ENCODE results near the gene RGS9BP. TPM values are rescaled to one million over a fixed set of nuclear protein-coding genes. Genes with fewer than 3 reads are reported as not detected.

Gene RGS9BP
- polyA plus RNA-seq, 3 donors: 0.03 TPM; not detected in 2

- no peak overlapping the region for H3K27ac ChIP-seq (ENCODE audit: low read depth in 1 of 2, low read length in 2 of 2)
- no peaks in the 10 kb centered on the region for H3K79me2 ChIP-seq (ENCODE audit: insufficient read depth, low read length)
- peaks cover 21 to 25% of the 10 kb centered on the region in 2 donors for H3K27me3 ChIP-seq (ENCODE audit: control insufficient read depth in 2 of 2, insufficient read depth in 2 of 2, low read length in 2 of 2)
- H3K36me3 ChIP-seq (replicated peaks in 1 of 2; ENCODE audit: control insufficient read depth in 1 of 2, insufficient read depth in 2 of 2, low read length in 2 of 2): no peaks in the 10 kb centered on the region
- H3K27ac Mint-ChIP-seq: no peak overlapping the region
- peaks cover 0 to 8% (median 0%) of the 10 kb centered on the region in 7 donors for H3K9me3 Mint-ChIP-seq
- peaks cover 10% of the 10 kb centered on the region for H3K4me1 Mint-ChIP-seq
- WGBS (ENCODE audit: insufficient coverage): no CpG with 5 or more reads among the region's 2 CpGs
- H4K20me1 ChIP-seq (ENCODE audit: insufficient read depth, low read length): no peaks in the 10 kb centered on the region
- H3K9me3 ChIP-seq (replicated peaks in 1 of 2; ENCODE audit: control insufficient read depth in 1 of 2, insufficient read depth in 1 of 2, low read length in 2 of 2): peaks cover 0 to 6% of the 10 kb centered on the region in 2 donors
- intact Hi-C loops (cut with micrococcal nuclease): loop anchor here in 1 of 2 donors (5.0 kb wide), 1 partner anchor 99 kb away; the partner anchor contains the start of gene PDCD5
- peaks cover 25 to 36% (median 34%) of the 10 kb centered on the region in 3 donors for H3K27me3 Mint-ChIP-seq (ENCODE audit: low read depth in 3 of 3)
- no peak overlapping the region for H3K9ac ChIP-seq (ENCODE audit: insufficient read depth, low read length, poor library complexity, severe bottlenecking)
- H3K4me1 ChIP-seq (ENCODE audit: control insufficient read depth in 1 of 2, insufficient read depth in 2 of 2, low read length in 2 of 2): peaks cover 8 to 12% of the 10 kb centered on the region in 2 donors
- no peak overlapping the region for H3K4me3 ChIP-seq (replicated peaks in 1 of 3; ENCODE audit: low read depth in 2 of 3, low read length in 3 of 3)
- no peak overlapping the region for H3K4me2 ChIP-seq (replicated peaks; ENCODE audit: extremely low read depth, low read length, poor library complexity, severe bottlenecking)
- DNase-seq: peak in 1 of 3 donors; percentile 15
- no peak for TF ChIP-seq CTCF (IDR thresholded peaks at IDR 0.05)
- H3K36me3 Mint-ChIP-seq: peaks cover 5 to 8% of the 10 kb centered on the region in 2 donors
- peak overlapping the region in 1 of 2 donors; percentile 12 for H3K4me3 Mint-ChIP-seq
- H2AFZ ChIP-seq (ENCODE audit: insufficient read depth, low read depth, low read length, poor library complexity, severe bottlenecking): no peak overlapping the region
Observed at GRCh38 chr19:32680986-32681385, 5.3 kb downstream of the RGS9BP start.

GRCh38 chr19:32682317-32682716 is 6.7 kb downstream of the RGS9BP start:
- peaks cover 14% of the 10 kb centered on the region in 2 donors for H3K27me3 ChIP-seq (ENCODE audit: control insufficient read depth in 2 of 2, insufficient read depth in 2 of 2, low read length in 2 of 2)
- H3K27ac ChIP-seq (ENCODE audit: low read depth in 1 of 2, low read length in 2 of 2): no peak overlapping the region
- H2AFZ ChIP-seq (ENCODE audit: insufficient read depth, low read depth, low read length, poor library complexity, severe bottlenecking): no peak overlapping the region
- H3K4me2 ChIP-seq (replicated peaks; ENCODE audit: extremely low read depth, low read length, poor library complexity, severe bottlenecking): no peak overlapping the region
- no peak overlapping the region for H3K4me3 ChIP-seq (replicated peaks in 1 of 3; ENCODE audit: low read depth in 2 of 3, low read length in 3 of 3)
- no peaks in the 10 kb centered on the region for H4K20me1 ChIP-seq (ENCODE audit: insufficient read depth, low read length)
- H3K27me3 Mint-ChIP-seq (ENCODE audit: low read depth in 3 of 3): peaks cover 18 to 24% (median 23%) of the 10 kb centered on the region in 3 donors
- no peak overlapping the region for H3K9ac ChIP-seq (ENCODE audit: insufficient read depth, low read length, poor library complexity, severe bottlenecking)
- intact Hi-C loops (cut with micrococcal nuclease): loop anchor here in 1 of 2 donors (5.0 kb wide), 1 partner anchor 100 kb away; the partner anchor contains the start of gene PDCD5
- no peaks in the 10 kb centered on the region for H3K4me1 ChIP-seq (ENCODE audit: control insufficient read depth in 1 of 2, insufficient read depth in 2 of 2, low read length in 2 of 2)
- no peaks in the 10 kb centered on the region for H3K36me3 ChIP-seq (replicated peaks in 1 of 2; ENCODE audit: control insufficient read depth in 1 of 2, insufficient read depth in 2 of 2, low read length in 2 of 2)
- H3K4me1 Mint-ChIP-seq: peaks cover 4% of the 10 kb centered on the region
- no peak for DNase-seq
- 83% methylated on average over 1 of the region's 4 CpGs for WGBS (ENCODE audit: insufficient coverage)
- no peak overlapping the region for H3K4me3 Mint-ChIP-seq
- H3K9me3 ChIP-seq (replicated peaks in 1 of 2; ENCODE audit: control insufficient read depth in 1 of 2, insufficient read depth in 1 of 2, low read length in 2 of 2): no peaks in the 10 kb centered on the region
- no peak overlapping the region for H3K27ac Mint-ChIP-seq
- peaks cover 0 to 3% (median 0%) of the 10 kb centered on the region in 7 donors for H3K9me3 Mint-ChIP-seq
- TF ChIP-seq CTCF (IDR thresholded peaks at IDR 0.05): no peak
- peaks cover 12 to 13% of the 10 kb centered on the region in 2 donors for H3K36me3 Mint-ChIP-seq
- H3K79me2 ChIP-seq (ENCODE audit: insufficient read depth, low read length): no peaks in the 10 kb centered on the region
